Vagina (tissue), 2 donors: ENCODE results near the gene CSTF3.

ENCODE experiments used
- CTCF ChIP-seq, 3 experiments: fragments of 450-650 bp in 2 of 3; fragments of 200-600 bp in 1 of 3; sonication (generic) in 1 of 3; IDR thresholded peaks; one replicate each; pipeline ENCODE4 v1.5.1; 2017 to 2019; ENCODE audit warnings: antibody characterized with exemption in 3 of 3, mild to moderate bottlenecking in 2 of 3, moderate library complexity in 2 of 3
- POLR2A ChIP-seq, 2 donors: fragments of 450-650 bp; IDR thresholded peaks; one replicate each; pipeline ENCODE4 v1.6.1; 2017; ENCODE audit warnings: antibody characterized with exemption in 2 of 2, mild to moderate bottlenecking in 2 of 2, moderate library complexity in 2 of 2
- POLR2AphosphoS5 ChIP-seq, 2 donors: sonication (generic); formaldehyde crosslinking; IDR thresholded peaks; one replicate each; pipeline ENCODE4 v1.9.0; 2017; ENCODE audit warnings: antibody characterized with exemption in 2 of 2, mild to moderate bottlenecking in 2 of 2, low read depth in 1 of 2; ENCODE audit not compliant: insufficient read depth in 1 of 2

- TF ChIP-seq CTCF (IDR thresholded peaks at IDR 0.05) (no peak), POLR2A (IDR thresholded peaks at IDR 0.05) (no peak), POLR2AphosphoS5 (IDR thresholded peaks at IDR 0.05; ENCODE audit: insufficient read depth in 1 of 2, low read depth in 1 of 2) (no peak)
Measured at GRCh38 chr11:33177676-33178336, 16.5 kb upstream of the CSTF3 start.
